HepG2 (cell line): Measurements from ENCODE around the gene RAB34. TPM values are rescaled to one million over a fixed set of nuclear protein-coding genes. Genes with fewer than 3 reads are reported as not detected.

Experiments
- ATAC-seq: fragments of 200-7000 bp; cut with Tn5 transposase; 3 replicates; pipeline ENCODE4 v1.9.1; 2020; ENCODE audit warnings: mild to moderate bottlenecking, moderate library complexity
- BruUV-seq: library from RNA; stranded (reverse); fragments of 400-500 nt; replicated peaks from 2 replicates; lab custom pipeline; 2021; lab: Mats Ljungman, UMichigan
- CTCF ChIA-PET: fragments of 300-600 bp; formaldehyde crosslinking; extraction: SDS; loops from one replicate; lab custom pipeline; 2021; ENCODE audit warnings: low total read pairs, inconsistent platforms, low intra/inter-chr PET ratio; lab: Yijun Ruan, JAX
- POLR2A ChIA-PET: fragments of 350-600 bp; sonication (Branson Sonifier 250); formaldehyde crosslinking; loops from one replicate; lab custom pipeline; 2020; ENCODE audit warnings: antibody characterized with exemption, inconsistent platforms; lab: Yijun Ruan, JAX
- DNase-seq: peaks from one replicate; pipeline ENCODE4 v3.0.0-alpha.2; 2015; ENCODE audit warnings: low spot score
- FAIRE-seq: peaks from 3 replicates; lab custom pipeline; 2011; peaks lifted over from hg19 to GRCh38; lab: Jason Lieb, UNC
- H2AFZ ChIP-seq: one replicate; pipeline ENCODE4 v1.6.1; 2011; ENCODE audit warnings: low read length, inconsistent platforms
- H3K27ac ChIP-seq: fragments of 300-600 bp; 3 replicates; pipeline ENCODE4 v1.8.0; 2011; ENCODE audit warnings: mixed run types, mild to moderate bottlenecking, mixed read lengths, low read length, inconsistent platforms; ENCODE audit not compliant: insufficient read depth; ENCODE audit errors: extremely low read length
- H3K27me3 ChIP-seq, 2 experiments: fragments of 200-600 bp in 1 of 2; 2 replicates in 1 of 2; 3 replicates in 1 of 2; pipeline versions ENCODE4 v1.6.0 to v1.8.0; 2011; ENCODE audit warnings: low read length in 2 of 2, mild to moderate bottlenecking in 2 of 2, moderate library complexity in 2 of 2, inconsistent platforms in 1 of 2; ENCODE audit not compliant: insufficient read depth in 2 of 2, control insufficient read depth in 1 of 2
- H3K36me3 ChIP-seq, 2 experiments: fragments of 200-600 bp in 1 of 2; replicated peaks in 1 of 2; 2 replicates in 1 of 2; 3 replicates in 1 of 2; pipeline versions ENCODE4 v1.5.1 to v1.8.0; 2011; ENCODE audit warnings: low read length in 2 of 2, inconsistent platforms in 1 of 2; ENCODE audit not compliant: insufficient read depth in 2 of 2, control insufficient read depth in 1 of 2
- H3K4me1 ChIP-seq: 2 replicates; pipeline ENCODE4 v1.5.1; 2012; ENCODE audit warnings: low read length, inconsistent platforms; ENCODE audit not compliant: insufficient read depth
- H3K4me2 ChIP-seq: 2 replicates; pipeline ENCODE4 v1.6.0; 2011; ENCODE audit warnings: low read depth, low read length, inconsistent platforms
- H3K4me3 ChIP-seq, 3 experiments: fragments of 200-600 bp in 1 of 3; sonication (generic), shearing (Covaris generic) in 1 of 3; replicated peaks in 1 of 3; 2 replicates each; pipeline ENCODE4 v1.5.1; 2011 to 2016; ENCODE audit warnings: low read length in 3 of 3, inconsistent platforms in 2 of 3, low read depth in 2 of 3, mild to moderate bottlenecking in 2 of 3, control low read depth in 1 of 3, mixed read lengths in 1 of 3; ENCODE audit not compliant: insufficient read depth in 1 of 3
- H3K79me2 ChIP-seq: one replicate; pipeline ENCODE4 v1.6.1; 2011; ENCODE audit warnings: low read length, inconsistent platforms; ENCODE audit not compliant: insufficient read depth
- H3K9ac ChIP-seq: 2 replicates; pipeline ENCODE4 v1.6.0; 2011; ENCODE audit warnings: mild to moderate bottlenecking, low read depth, low read length, inconsistent platforms; ENCODE audit not compliant: insufficient read depth
- H3K9me3 ChIP-seq: 2 replicates; pipeline ENCODE4 v1.5.1; 2012; ENCODE audit warnings: mild to moderate bottlenecking, low read length
- H4K20me1 ChIP-seq: 2 replicates; pipeline ENCODE4 v1.6.0; 2011; ENCODE audit warnings: inconsistent platforms, mild to moderate bottlenecking, low read length, moderate library complexity; ENCODE audit not compliant: insufficient read depth
- ARNTL ChIP-seq: sonication (generic); formaldehyde crosslinking; IDR thresholded peaks from 2 replicates; pipeline ENCODE4 v1.4.0; 2020; ENCODE audit warnings: mild to moderate bottlenecking, missing genetic modification reagents
- CAMTA2 ChIP-seq: sonication (generic); formaldehyde crosslinking; IDR thresholded peaks from 2 replicates; pipeline ENCODE4 v1.4.0; 2020; ENCODE audit warnings: mild to moderate bottlenecking, missing genetic modification reagents, borderline replicate concordance
- KAT8 ChIP-seq: IDR thresholded peaks from 2 replicates; pipeline ENCODE4 v1.6.1; 2016; ENCODE audit warnings: missing genetic modification reagents, missing compliant biosample characterization
- U2AF2 ChIP-seq: fragments of 200-400 bp; formaldehyde crosslinking; IDR thresholded peaks from 2 replicates; pipeline ENCODE4 v1.6.1; 2017; ENCODE audit warnings: low read depth, mild to moderate bottlenecking, low read length
- ZNF597 ChIP-seq: sonication (generic); formaldehyde crosslinking; IDR thresholded peaks from 2 replicates; pipeline ENCODE4 v1.5.0; 2020; ENCODE audit warnings: missing genetic modification reagents
- ZNF713 ChIP-seq: sonication (generic); formaldehyde crosslinking; IDR thresholded peaks from 2 replicates; pipeline ENCODE4 v1.4.0; 2020; ENCODE audit warnings: mild to moderate bottlenecking, missing genetic modification reagents
- ZNF772 ChIP-seq: sonication (generic); formaldehyde crosslinking; IDR thresholded peaks from 2 replicates; pipeline ENCODE4 v1.5.0; 2020; ENCODE audit warnings: mild to moderate bottlenecking, missing genetic modification reagents
- WGBS: methylation state at CpG from one replicate; pipeline ENCODE4 v1.1.6; 2017; ENCODE audit warnings: low lambda C conversion rate; 5-methylcytosine and 5-hydroxymethylcytosine counted together
- in situ Hi-C: cut with HindIII; loops from 2 replicates; pipeline ENCODE4 v1.10.0; 2017; ENCODE audit warnings: low pct_unique_long_range_greater_than_20kb; ENCODE audit not compliant: extremely low pct_ligation_motif_present
- intact Hi-C: fragments of 100-400 bp; cut with micrococcal nuclease; formaldehyde crosslinking; loops from one replicate; pipeline ENCODE4 v1.10.0; 2022; ENCODE audit not compliant: unreplicated experiment
- polyA plus RNA-seq, 8 experiments: library from polyadenylated mRNA; depleted of rRNA in 3 of 8; stranded (reverse) in 7 of 8; unstranded in 1 of 8; fragments of >200 nt; fragmentation: Illumina TruSeq in 4 of 8; extraction: Trizol in 4 of 8; gene quantifications; 2 replicates each; pipeline versions ENCODE4 v1.2.1 to v1.2.3, GENCODE V29; 2011 to 2016; ENCODE audit warnings: low read depth in 4 of 8, missing spikeins in 1 of 8, mixed read lengths in 1 of 8; ENCODE audit not compliant: insufficient read depth in 1 of 8
- total RNA-seq, 5 experiments: library from RNA; depleted of rRNA; stranded (reverse); fragments of >200 nt; fragmentation: Illumina TruSeq; extraction: Trizol; gene quantifications; 2 replicates each; pipeline ENCODE4 v1.2.3, GENCODE V29; 2016; ENCODE audit warnings: low read depth in 1 of 5
- TF ChIP-seq, protein P1 (sequence below): sonication (generic); formaldehyde crosslinking; IDR thresholded peaks from 2 replicates; pipeline ENCODE4 v1.4.0; 2020; ENCODE audit warnings: missing genetic modification reagents
- TF ChIP-seq, protein P2 (sequence below): sonication (generic); formaldehyde crosslinking; IDR thresholded peaks from 2 replicates; pipeline ENCODE4 v1.8.1; 2023; ENCODE audit warnings: missing genetic modification reagents, inconsistent platforms, borderline replicate concordance
- TF ChIP-seq, protein P3 (sequence below): sonication (generic); formaldehyde crosslinking; IDR thresholded peaks from 2 replicates; pipeline ENCODE4 v1.5.0; 2020; ENCODE audit warnings: missing genetic modification reagents, mild to moderate bottlenecking, borderline replicate concordance

The RAB34 gene
- total and polyA plus RNA-seq, 2 of the 13 experiments (the other 11 are each of a cell fraction or from before 2014, with no cell fraction given): 0.49 TPM; not detected in 1

DNA sequence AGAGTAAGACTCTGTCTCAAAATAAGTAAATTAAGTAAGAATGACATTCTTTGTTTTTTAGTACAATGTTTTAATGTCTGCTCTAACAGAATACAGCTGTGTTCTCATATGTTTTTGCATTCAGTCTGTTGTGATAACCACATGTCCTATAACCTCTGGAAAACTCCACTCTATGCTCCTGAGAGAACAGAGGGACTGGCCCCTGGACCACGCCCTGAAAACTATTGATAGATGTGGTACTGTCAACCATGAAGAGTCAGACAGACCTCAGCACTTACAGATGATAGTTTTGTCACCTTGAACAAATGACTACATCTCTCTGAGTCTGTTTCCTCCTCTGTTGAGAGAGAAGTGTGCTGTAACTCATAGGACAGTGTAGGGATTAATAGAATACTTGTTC is 47.8 kb downstream of the RAB34 start:
- no peak for DNase-seq
- Histone ChIP-seq H3K4me2 (no peak overlapping the region), H3K9ac (no peak overlapping the region)
- TF ChIP-seq ZNF597 (CRISPR knock-in tag) (no peak), ZNF772 (CRISPR knock-in tag) (no peak), U2AF2 (no peak), CAMTA2 (no peak), ZNF713 (CRISPR knock-in tag) (no peak), ARNTL (CRISPR knock-in tag) (no peak), KAT8 (CRISPR knock-in tag) (no peak)
- TF ChIP-seq, protein P1, sequence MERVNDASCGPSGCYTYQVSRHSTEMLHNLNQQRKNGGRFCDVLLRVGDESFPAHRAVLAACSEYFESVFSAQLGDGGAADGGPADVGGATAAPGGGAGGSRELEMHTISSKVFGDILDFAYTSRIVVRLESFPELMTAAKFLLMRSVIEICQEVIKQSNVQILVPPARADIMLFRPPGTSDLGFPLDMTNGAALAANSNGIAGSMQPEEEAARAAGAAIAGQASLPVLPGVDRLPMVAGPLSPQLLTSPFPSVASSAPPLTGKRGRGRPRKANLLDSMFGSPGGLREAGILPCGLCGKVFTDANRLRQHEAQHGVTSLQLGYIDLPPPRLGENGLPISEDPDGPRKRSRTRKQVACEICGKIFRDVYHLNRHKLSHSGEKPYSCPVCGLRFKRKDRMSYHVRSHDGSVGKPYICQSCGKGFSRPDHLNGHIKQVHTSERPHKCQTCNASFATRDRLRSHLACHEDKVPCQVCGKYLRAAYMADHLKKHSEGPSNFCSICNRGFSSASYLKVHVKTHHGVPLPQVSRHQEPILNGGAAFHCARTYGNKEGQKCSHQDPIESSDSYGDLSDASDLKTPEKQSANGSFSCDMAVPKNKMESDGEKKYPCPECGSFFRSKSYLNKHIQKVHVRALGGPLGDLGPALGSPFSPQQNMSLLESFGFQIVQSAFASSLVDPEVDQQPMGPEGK: no peak
- TF ChIP-seq, protein P2, sequence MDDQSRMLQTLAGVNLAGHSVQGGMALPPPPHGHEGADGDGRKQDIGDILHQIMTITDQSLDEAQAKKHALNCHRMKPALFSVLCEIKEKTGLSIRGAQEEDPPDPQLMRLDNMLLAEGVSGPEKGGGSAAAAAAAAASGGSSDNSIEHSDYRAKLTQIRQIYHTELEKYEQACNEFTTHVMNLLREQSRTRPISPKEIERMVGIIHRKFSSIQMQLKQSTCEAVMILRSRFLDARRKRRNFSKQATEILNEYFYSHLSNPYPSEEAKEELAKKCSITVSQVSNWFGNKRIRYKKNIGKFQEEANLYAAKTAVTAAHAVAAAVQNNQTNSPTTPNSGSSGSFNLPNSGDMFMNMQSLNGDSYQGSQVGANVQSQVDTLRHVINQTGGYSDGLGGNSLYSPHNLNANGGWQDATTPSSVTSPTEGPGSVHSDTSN (CRISPR knock-in tag): no peak
- TF ChIP-seq, protein P3, sequence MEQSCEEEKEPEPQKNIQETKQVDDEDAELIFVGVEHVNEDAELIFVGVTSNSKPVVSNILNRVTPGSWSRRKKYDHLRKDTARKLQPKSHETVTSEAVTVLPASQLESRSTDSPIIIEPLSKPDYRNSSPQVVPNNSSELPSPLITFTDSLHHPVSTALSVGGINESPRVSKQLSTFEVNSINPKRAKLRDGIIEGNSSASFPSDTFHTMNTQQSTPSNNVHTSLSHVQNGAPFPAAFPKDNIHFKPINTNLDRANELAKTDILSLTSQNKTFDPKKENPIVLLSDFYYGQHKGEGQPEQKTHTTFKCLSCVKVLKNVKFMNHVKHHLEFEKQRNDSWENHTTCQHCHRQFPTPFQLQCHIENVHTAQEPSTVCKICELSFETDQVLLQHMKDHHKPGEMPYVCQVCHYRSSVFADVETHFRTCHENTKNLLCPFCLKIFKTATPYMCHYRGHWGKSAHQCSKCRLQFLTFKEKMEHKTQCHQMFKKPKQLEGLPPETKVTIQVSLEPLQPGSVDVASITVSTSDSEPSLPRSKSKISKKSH (CRISPR knock-in tag): no peak
- TF ChIP-seq, all 625 proteins: peak for 0
- H4K20me1 ChIP-seq: no peaks in the 10 kb centered on the region
- intact Hi-C loops (no loop called here), in situ Hi-C loops (no loop called here)
- H3K36me3 ChIP-seq: peaks cover 28 to 79% of the 10 kb centered on the region in 2 experiments
- POLR2A ChIA-PET: interaction anchor here (1.3 kb wide), 1 partner anchor 50 kb away, joined by 3 read pairs; the partner anchor contains the start of gene RPL23A
- no peaks in the 10 kb centered on the region for H3K9me3 ChIP-seq
- no peak overlapping the region for H3K4me3 ChIP-seq
- no peak overlapping the region for H3K27ac ChIP-seq
- ATAC-seq (no peak), FAIRE-seq (no peak)
- no peaks in the 10 kb centered on the region for H3K27me3 ChIP-seq
- peaks cover 12% of the 10 kb centered on the region for H3K4me1 ChIP-seq
- CTCF ChIA-PET: no interaction called here
- no peak overlapping the region for H2AFZ ChIP-seq
- BruUV-seq: no TSS peak
- WGBS: 100% methylated on average over 1 of the region's 1 CpG
- H3K79me2 ChIP-seq: peaks cover 35% of the 10 kb centered on the region
